ENCODE measurements around the gene ROR1.
"Not testable (repeated sequence)": the region's sequence is repeated elsewhere in the genome, so short reads cannot be mapped to it uniquely, and the experiment has no call there.

ROR1 gene

DNA sequence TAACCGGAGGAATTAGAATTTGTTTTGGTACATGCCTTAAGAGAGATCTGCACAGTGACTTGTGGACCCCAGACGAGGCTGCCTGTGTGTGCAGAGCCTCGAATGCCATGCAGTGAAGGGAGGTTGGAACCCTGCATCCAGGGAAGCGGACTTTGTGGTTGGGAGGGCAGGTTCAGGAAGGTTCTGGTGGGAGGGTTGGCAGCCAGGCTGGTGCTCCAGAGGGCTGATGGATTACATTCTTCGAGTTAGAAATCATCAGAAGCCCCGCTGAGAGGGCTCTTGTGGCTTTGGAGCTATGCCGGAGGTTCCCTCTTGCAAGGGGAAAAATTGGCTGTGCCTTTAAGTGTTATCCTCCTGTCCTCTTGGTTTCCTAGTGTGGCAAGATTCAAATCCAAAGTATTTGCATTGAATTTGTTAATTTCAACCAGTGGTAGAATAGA is 21.1 kb downstream of the ROR1 start:
- peak; percentile 18 for DNase-seq

- no peak for DNase-seq
These were observed 21.6 kb downstream of the ROR1 start for GRCh38 chr1:63795455-63795854.

- no peak for DNase-seq
These were observed 23.4 kb downstream of the ROR1 start for GRCh38 chr1:63797056-63797726.

DNA sequence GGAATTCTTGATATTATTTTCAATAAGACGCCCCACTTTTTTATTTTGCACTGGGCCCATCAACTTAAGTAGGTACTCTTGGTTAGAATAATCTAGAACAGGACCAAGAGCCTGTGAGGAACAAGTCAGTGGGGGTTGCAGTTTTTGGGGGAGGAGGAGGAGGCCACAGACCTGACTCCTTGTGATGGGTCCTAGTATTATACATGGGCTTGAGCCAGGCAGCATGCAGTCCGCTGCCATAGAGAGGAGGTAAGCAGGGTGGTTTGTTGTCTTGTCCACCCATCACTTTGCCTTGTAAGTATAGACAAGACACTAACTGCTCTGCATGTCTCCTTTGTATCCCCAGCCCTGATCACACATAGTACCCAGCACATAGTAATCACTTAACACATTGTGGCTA is 24.5 kb downstream of the ROR1 start:
- DNase-seq: no peak

DNA sequence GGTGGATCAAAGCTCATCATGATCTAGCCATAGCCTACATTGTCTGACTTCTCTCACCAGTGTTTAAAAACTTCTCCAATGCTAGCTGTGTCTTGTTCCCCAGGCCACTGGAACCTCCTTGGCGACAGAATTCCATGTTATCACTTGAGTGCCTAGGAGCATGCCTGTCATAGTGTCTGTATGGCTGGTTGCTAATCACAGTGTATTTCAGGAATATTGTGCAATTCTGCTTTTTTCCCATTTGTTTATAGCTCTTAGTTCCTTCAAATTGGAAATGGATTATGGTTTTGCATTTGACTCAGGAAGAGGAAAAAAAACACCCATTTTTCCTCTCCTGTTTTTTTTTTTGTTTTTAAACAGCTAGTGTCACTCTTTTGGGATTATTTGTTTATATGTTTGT is 25.5 kb downstream of the ROR1 start:
- no peak for DNase-seq

DNA sequence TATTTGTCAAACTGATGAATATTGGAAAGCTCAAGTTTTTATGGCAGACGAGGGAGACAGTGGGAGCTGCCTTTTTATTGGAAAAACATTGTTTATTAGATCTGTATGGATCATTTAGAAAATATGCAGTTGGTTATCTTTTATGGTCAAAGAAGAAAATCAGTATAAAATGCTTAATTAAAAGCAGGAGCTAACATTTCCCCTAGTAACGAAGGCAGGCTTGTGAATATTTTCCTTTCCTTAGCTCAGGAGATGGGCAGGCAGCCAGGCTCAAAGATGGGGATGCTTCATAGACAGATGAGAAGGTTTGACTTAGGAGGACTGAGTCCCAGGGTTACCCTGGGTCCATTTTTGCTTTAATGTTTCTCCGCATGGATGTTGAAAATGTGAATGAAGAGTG is 26.0 kb downstream of the ROR1 start:
- no peak for DNase-seq

DNA sequence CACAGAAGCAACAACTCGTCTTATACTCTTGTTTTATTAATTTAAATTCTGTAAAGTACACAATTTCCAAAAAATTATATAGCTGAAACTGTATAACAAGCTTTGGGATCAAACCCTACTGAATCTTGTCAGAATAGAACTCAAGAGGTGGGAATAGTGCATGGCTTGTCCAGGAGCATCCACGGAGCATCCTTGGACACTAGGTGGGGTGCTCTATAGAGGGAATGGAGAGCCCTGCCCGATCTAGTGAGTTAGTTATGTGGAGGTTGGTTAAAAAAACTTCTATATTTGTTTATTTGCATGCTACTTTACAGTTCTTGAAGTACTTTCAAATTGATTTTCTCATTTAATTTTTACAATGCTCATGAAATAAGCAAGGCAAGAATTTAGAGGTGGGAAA is 28.3 kb downstream of the ROR1 start:
- no peak for DNase-seq

DNA sequence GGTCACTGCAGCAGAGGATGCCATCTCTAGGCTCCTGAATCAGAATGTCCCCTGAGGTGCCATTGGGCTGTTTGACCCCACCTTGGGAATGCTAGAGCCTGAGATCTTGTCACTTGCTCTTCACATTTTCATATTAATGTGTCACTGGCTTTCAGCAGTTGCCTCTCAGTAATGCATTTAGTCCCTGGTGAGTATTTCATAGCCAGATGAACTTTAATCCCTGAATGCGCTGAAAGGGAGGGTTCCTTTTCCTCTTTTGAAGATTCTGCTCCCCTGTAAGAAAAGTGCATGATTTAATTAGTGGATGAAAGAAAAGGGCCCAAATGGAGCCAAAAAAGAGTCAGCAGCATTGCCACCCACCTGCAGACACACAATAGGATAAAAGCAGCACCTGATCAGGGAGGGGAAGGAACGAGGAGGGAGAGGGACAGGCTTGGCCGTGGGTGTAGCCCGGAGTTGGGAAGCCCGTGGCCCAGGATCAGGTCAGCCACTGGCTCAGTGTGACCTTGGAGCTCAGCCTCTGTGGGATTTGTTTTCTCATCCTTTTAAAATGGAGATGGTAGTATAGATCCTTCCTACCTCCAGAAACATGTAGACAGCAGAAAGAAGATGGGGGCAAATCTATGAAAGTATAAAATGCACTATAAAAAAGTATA is 31.1 kb downstream of the ROR1 start:
- no peak for DNase-seq

DNA sequence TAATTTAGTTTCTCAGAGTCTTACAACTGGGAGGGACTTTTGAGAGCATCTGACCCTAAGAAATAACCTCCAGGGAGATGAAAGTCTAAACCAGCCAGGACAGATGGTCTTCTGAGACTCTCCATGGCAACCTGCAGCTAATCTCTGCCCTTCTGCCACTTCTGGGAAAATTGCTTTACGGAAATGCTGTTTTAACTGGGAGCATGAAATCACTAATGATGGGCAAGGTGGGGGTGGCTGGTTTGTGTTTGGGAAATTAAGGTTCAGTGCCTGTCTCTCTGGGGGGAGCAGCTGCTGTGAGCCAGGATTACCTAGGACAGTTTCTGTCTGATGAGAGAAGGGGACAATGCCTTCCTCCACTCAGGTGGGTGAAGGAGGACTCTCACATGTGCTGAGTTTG is 33.2 kb downstream of the ROR1 start:
- DNase-seq: no peak

- DNase-seq: no peak
These were observed 37.2 kb downstream of the ROR1 start for GRCh38 chr1:63810936-63811469.

DNA sequence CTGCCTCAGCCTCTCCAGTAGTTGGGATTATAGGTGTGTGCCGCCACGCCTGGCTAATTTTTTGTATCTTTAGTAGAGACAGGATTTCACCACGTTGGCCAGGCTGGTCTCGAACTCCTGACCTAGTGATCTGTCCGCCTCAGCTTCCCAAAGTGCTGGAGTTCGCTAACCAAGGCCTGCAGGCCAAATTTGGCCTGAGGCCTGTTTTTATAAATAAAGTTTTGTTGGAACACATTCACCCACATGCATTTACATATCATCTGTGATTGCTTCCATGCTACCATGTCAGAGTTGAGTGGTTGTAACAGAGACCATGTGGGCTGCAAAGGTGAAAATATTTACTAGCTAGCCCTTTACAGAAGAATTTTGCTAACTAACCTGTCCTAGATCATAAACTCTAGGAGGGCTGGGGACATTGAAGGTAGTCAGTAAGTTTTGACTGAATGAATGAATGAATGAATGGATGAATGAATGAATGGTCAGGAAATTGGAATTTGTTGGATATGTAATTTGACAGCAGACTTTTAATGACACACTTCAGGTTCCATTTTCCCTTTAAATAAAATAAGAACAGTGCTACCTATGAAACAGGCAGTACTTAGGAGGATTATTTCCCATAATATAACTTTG is 38.4 kb downstream of the ROR1 start:
- DNase-seq: no peak

- DNase-seq: no peak
These were observed 40.0 kb downstream of the ROR1 start for GRCh38 chr1:63813829-63814277.

- not testable (repeated sequence) for DNase-seq
These were observed 42.5 kb downstream of the ROR1 start for GRCh38 chr1:63816217-63816815.

GRCh38 chr1:63817152-63817667 is 43.4 kb downstream of the ROR1 start:
- no peak for DNase-seq

- no peak for DNase-seq
These were observed 43.9 kb downstream of the ROR1 start for GRCh38 chr1:63817700-63818099.

DNA sequence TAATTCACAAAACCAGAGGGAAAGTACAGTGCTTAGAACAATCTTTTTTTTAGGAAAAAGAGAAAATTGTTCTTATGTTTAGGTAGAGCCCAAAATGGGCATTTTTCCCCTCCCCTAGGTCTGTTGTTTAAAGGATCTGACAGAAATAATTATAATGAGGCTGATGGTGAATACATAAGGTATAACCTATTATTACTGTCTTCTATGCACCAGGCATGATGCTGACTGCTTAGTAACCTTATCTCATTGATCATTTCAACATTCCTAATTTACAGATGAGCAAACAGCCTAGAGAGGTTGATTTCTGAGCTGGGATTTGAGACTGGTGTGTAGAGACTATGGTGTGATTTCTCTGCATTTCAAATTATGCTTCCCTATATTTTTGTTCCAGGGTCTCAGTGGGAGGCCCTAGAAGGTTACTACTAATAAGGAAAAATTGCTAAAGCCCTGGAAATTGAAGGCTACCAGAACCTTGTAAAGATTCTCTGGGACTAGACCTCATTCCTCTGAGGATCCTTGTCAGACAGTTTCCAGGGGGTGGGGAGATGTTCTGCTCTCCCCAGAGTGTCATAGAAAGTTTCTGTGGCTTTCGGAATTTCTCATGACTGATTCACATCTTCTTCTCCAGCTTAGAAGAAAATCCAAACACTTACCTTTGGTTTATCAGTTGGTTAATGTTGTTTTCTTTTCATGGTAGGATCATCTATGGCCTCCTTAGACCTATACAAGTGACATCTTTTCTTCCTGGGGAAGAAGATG is 44.9 kb downstream of the ROR1 start:
- no peak for DNase-seq

- DNase-seq: no peak
These were observed 46.0 kb downstream of the ROR1 start for GRCh38 chr1:63819795-63820194.

- no peak for DNase-seq
These were observed 47.5 kb downstream of the ROR1 start for GRCh38 chr1:63821091-63822005.

DNA sequence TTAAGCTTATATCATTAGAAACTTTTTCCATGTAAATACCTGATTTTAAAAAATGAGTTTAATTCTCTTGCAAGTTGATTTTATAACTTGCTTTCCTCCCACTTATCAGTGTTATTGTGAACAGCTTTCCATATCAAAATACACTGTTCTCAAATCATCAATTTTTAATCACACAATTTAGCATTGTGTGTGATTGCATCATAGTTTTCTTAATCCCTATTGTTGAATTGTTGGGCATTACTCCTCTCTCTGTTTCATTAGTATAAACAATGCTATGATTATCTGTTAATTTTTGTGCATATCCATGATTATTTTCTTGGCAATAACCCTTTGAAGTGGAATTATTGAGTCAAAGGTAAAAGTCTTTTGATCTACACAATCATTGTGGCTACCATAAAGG is 48.7 kb downstream of the ROR1 start:
- no peak for DNase-seq

DNA sequence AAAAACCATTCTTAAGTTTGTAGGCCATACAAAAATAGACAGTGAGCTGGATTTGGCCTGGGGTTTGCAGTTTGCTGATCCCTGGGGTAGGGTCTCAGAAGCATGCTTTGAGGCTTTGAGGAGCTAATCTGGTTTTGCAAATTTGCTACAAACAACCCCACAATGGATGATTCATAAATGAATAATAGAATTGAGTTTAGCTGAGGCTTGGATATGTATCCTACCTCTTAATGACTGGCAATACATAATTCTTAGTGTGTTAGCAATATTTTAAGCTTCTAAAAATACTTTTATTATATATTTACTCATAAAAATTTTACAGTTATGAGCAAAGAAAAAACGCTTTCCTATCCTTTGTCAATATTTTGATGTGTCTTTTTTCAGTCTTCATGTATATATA is 50.6 kb downstream of the ROR1 start:
- DNase-seq: no peak

DNA sequence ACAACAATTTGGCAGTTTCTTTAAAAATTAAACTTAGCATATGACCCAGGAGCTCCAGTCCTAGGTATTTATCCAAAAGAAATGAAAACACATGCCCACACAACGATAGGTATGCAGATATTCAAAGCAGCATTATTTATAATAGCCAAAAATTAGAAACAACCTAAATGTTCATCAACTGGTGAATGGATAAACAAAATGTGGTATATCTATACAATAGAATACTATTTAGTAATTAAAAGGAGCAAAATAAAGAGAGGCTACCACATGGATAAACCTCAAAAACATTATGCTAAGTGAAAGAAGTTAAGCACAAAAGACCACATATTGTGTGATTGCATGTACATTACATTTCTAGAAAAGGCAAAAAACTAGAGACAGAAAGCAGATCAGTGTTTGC is 51.3 kb downstream of the ROR1 start:
- no peak for DNase-seq
